IMR-90 (cell line): ENCODE results near the gene ZNF750. TPM values are rescaled to one million over a fixed set of nuclear protein-coding genes. Genes with fewer than 3 reads are reported as not detected.

Experiments
- ATAC-seq: fragments of 200-7000 bp; cut with Tn5 transposase; 2 replicates; pipeline ENCODE4 v1.9.1; 2020; ENCODE audit warnings: low read depth, mild to moderate bottlenecking, moderate library complexity
- BruUV-seq: library from RNA; stranded (reverse); fragments of 400-500 nt; replicated peaks from 2 replicates; lab custom pipeline; 2021; lab: Mats Ljungman, UMichigan
- CTCF ChIA-PET: fragments of 300-600 bp; formaldehyde crosslinking; extraction: SDS; loops from one replicate; lab custom pipeline; 2021; ENCODE audit warnings: antibody characterized with exemption; lab: Yijun Ruan, JAX
- POLR2A ChIA-PET: fragments of 300-600 bp; sonication (Branson Sonifier 250); formaldehyde crosslinking; loops from one replicate; lab custom pipeline; 2022; ENCODE audit warnings: antibody characterized with exemption; ENCODE audit not compliant: unreplicated experiment; lab: Charles Lee
- DNase-seq: peaks from one replicate; pipeline ENCODE4 v3.0.0; 2013
- H2AFZ ChIP-seq: replicated peaks from 2 replicates; pipeline ENCODE3; 2013; ENCODE audit warnings: low read length, mild to moderate bottlenecking; ENCODE audit not compliant: poor library complexity
- H2AK5ac ChIP-seq: 2 replicates; pipeline ENCODE4 v1.6.1; 2013; ENCODE audit warnings: low read depth, low read length, inconsistent platforms
- H2AK9ac ChIP-seq: replicated peaks from 2 replicates; pipeline ENCODE3; 2013; ENCODE audit warnings: mild to moderate bottlenecking, low read depth, low read length, moderate library complexity; ENCODE audit not compliant: poor library complexity
- H2BK120ac ChIP-seq: 2 replicates; pipeline ENCODE4 v1.6.1; 2013; ENCODE audit warnings: low read depth, low read length, inconsistent platforms
- H2BK15ac ChIP-seq: 3 replicates; pipeline ENCODE4 v1.6.1; 2013; ENCODE audit warnings: low read depth, low read length, inconsistent platforms
- H2BK20ac ChIP-seq: 2 replicates; pipeline ENCODE4 v1.6.1; 2013; ENCODE audit warnings: low read depth, mild to moderate bottlenecking, inconsistent platforms, low read length, moderate library complexity
- H2BK5ac ChIP-seq: 2 replicates; pipeline ENCODE4 v1.6.1; 2013; ENCODE audit warnings: mild to moderate bottlenecking, low read depth, low read length, inconsistent platforms; ENCODE audit not compliant: poor library complexity, severe bottlenecking
- H3K14ac ChIP-seq: replicated peaks from 2 replicates; pipeline ENCODE4 v1.6.1; 2013; ENCODE audit warnings: low read depth, low read length, inconsistent platforms
- H3K18ac ChIP-seq: 2 replicates; pipeline ENCODE4 v1.6.1; 2013; ENCODE audit warnings: low read depth, low read length, control low read depth
- H3K23ac ChIP-seq: 2 replicates; pipeline ENCODE4 v1.6.1; 2013; ENCODE audit warnings: low read depth, low read length, inconsistent platforms
- H3K27ac ChIP-seq: 2 replicates; pipeline ENCODE4 v1.5.1; 2013; ENCODE audit warnings: mild to moderate bottlenecking, control low read depth, low read length; ENCODE audit not compliant: insufficient read depth
- H3K27me3 ChIP-seq: 2 replicates; pipeline ENCODE4 v1.6.1; 2013; ENCODE audit warnings: low read length; ENCODE audit not compliant: control insufficient read depth, insufficient read depth
- H3K36me3 ChIP-seq: 2 replicates; pipeline ENCODE4 v1.6.1; 2013; ENCODE audit warnings: low read length, mixed read lengths; ENCODE audit not compliant: control insufficient read depth, insufficient read depth
- H3K4ac ChIP-seq: 2 replicates; pipeline ENCODE4 v1.6.1; 2013; ENCODE audit warnings: low read depth, low read length, inconsistent platforms
- H3K4me1 ChIP-seq: 2 replicates; pipeline ENCODE4 v1.6.1; 2013; ENCODE audit warnings: low read length, mixed read lengths; ENCODE audit not compliant: control insufficient read depth, insufficient read depth
- H3K4me2 ChIP-seq: 2 replicates; pipeline ENCODE4 v1.6.1; 2013; ENCODE audit warnings: low read depth, mild to moderate bottlenecking, control low read depth, low read length, moderate library complexity
- H3K4me3 ChIP-seq: 2 replicates; pipeline ENCODE4 v1.5.1; 2013; ENCODE audit warnings: low read depth, mild to moderate bottlenecking, control low read depth, low read length, moderate library complexity; ENCODE audit not compliant: insufficient read depth
- H3K56ac ChIP-seq: 2 replicates; pipeline ENCODE4 v1.6.1; 2013; ENCODE audit warnings: low read length, inconsistent platforms; ENCODE audit not compliant: insufficient read depth; ENCODE audit errors: extremely low read depth
- H3K79me1 ChIP-seq, 2 experiments: 2 replicates each; pipeline ENCODE4 v1.6.1; 2013; ENCODE audit warnings: low read length in 2 of 2, inconsistent platforms in 1 of 2, low read depth in 1 of 2
- H3K9ac ChIP-seq: 2 replicates; pipeline ENCODE4 v1.6.1; 2013; ENCODE audit warnings: low read depth, low read length, control low read depth
- H3K9me1 ChIP-seq: 2 replicates; pipeline ENCODE4 v1.6.1; 2013; ENCODE audit warnings: low read length, inconsistent platforms; ENCODE audit not compliant: insufficient read depth
- H3K9me3 ChIP-seq: 2 replicates; pipeline ENCODE4 v1.6.1; 2013; ENCODE audit warnings: low read length; ENCODE audit not compliant: control insufficient read depth, insufficient read depth
- H4K20me1 ChIP-seq: 2 replicates; pipeline ENCODE4 v1.6.1; 2013; ENCODE audit warnings: low read length, inconsistent platforms; ENCODE audit not compliant: insufficient read depth
- H4K5ac ChIP-seq: 2 replicates; pipeline ENCODE4 v1.6.1; 2013; ENCODE audit warnings: mild to moderate bottlenecking, low read depth, low read length, control low read depth
- H4K8ac ChIP-seq, 2 experiments: 2 replicates each; pipeline ENCODE4 v1.6.1; 2013; ENCODE audit warnings: low read depth in 2 of 2, low read length in 2 of 2, control low read depth in 1 of 2, inconsistent platforms in 1 of 2
- H4K91ac ChIP-seq: 2 replicates; pipeline ENCODE4 v1.6.1; 2013; ENCODE audit warnings: low read depth, low read length, inconsistent platforms; ENCODE audit not compliant: insufficient read depth
- BHLHE40 ChIP-seq: fragments of 150-350 bp; IDR thresholded peaks from 2 replicates; pipeline ENCODE4 v1.6.1; 2016; ENCODE audit warnings: mild to moderate bottlenecking, low read depth, low read length
- CEBPB ChIP-seq: IDR thresholded peaks from 2 replicates; pipeline ENCODE4 v1.6.1; 2012; ENCODE audit warnings: low read depth, low read length, improper control_type of control experiment
- SMC3 ChIP-seq: fragments of 150-350 bp; IDR thresholded peaks from 2 replicates; pipeline ENCODE4 v1.6.1; 2016; ENCODE audit warnings: low read depth, mild to moderate bottlenecking, antibody characterized with exemption, low read length, moderate library complexity
- WGBS, 2 experiments: methylation state at CpG; one replicate each; pipeline versions ENCODE4 v1.1.5 to v1.1.7; 2013; ENCODE audit warnings: missing lambda C conversion rate in 2 of 2; ENCODE audit not compliant: insufficient read length in 1 of 2; ENCODE audit errors: extremely low coverage in 2 of 2; 5-methylcytosine and 5-hydroxymethylcytosine counted together
- dilution Hi-C: fragments of 300-500 bp; cut with HindIII; formaldehyde crosslinking; loops from one replicate; pipeline ENCODE4 v1.14.3; 2018; ENCODE audit warnings: low sequenced_read_pairs; ENCODE audit not compliant: unreplicated experiment
- in situ Hi-C: fragments of 300-500 bp; cut with MboI; formaldehyde crosslinking; loops from 3 replicates; pipeline ENCODE4 v1.14.3; 2019; ENCODE audit warnings: low sequenced_read_pairs, inconsistent platforms, mixed read lengths
- intact Hi-C: fragments of 100-400 bp; cut with micrococcal nuclease; formaldehyde crosslinking; loops from 2 replicates; pipeline ENCODE4 v1.10.0; 2022
- polyA plus RNA-seq, 3 experiments: library from polyadenylated mRNA; depleted of rRNA; stranded (reverse); fragments of >200 nt; gene quantifications; 2 replicates each; pipeline ENCODE4 v1.2.3, GENCODE V29; 2012; ENCODE audit warnings: low replicate concordance in 1 of 3
- total RNA-seq: library from RNA; depleted of rRNA; stranded (reverse); fragments of >200 nt; gene quantifications from 2 replicates; pipeline ENCODE4 v1.2.3, GENCODE V29; 2012

The ZNF750 gene
- total and polyA plus RNA-seq, 2 of the 4 experiments (the other 2 are of a cell fraction) = not detected

DNA sequence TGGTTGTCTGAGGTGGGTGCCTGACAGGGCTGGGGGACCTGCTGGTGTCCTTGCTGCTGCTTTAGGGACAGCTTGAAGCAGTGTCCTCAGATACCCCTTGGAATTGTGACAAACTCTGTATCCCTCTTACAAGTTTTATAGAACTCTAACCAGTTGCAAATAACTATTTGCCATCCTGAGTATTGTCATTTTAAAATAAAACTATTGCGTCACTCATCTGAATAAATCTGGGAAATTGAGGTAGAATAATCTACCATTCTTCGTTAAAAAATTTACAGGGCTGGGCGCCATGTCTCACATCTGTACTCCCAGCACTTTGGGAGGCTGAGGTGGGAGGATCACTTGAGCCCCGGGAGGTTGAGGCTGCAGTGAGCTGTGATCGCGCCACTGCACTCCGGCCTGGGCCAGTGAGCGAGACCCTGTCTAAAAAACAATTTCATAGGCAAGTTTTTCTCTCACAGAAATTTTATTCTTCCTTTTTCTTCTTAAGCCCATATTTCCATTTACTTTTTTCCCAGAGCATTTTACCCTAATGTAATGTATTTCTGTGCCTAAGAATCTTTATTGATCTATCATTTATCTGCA lies 14.2 kb downstream of the ZNF750 start:
- CTCF ChIA-PET = interaction anchor here (1.8 kb wide), 1 partner anchor 10 kb away, joined by 5 read pairs; no protein-coding TSS in a partner anchor
- DNase-seq = no peak
- H2AFZ ChIP-seq = no peak overlapping the region
- peaks cover 21% of the 10 kb centered on the region for H3K9me1 ChIP-seq
- no peaks in the 10 kb centered on the region for H3K27me3 ChIP-seq
- peaks cover 2% of the 10 kb centered on the region for H3K9me3 ChIP-seq
- no peak overlapping the region for H3K23ac ChIP-seq
- 100% methylated on average over 1 of the region's 8 CpGs; no CpG with 5 or more reads in 1 of the 2 experiments for WGBS, 2 experiments
- H3K27ac ChIP-seq = no peak overlapping the region
- peaks cover 16 to 48% of the 10 kb centered on the region in 2 experiments; a peak in 3 of 4 replicates for H3K79me1 ChIP-seq
- H2BK20ac ChIP-seq = no peak overlapping the region
- no peak overlapping the region for H3K14ac ChIP-seq
- no peak overlapping the region for H3K18ac ChIP-seq
- no peak overlapping the region for H3K56ac ChIP-seq
- no peak overlapping the region for H2BK120ac ChIP-seq
- H2AK5ac ChIP-seq = no peak overlapping the region
- H4K8ac ChIP-seq = no peak overlapping the region
- H3K4me3 ChIP-seq = no peak overlapping the region
- no peak overlapping the region for H3K9ac ChIP-seq
- in situ Hi-C loops = no loop called here
- H3K4ac ChIP-seq = no peak overlapping the region
- peaks cover 18% of the 10 kb centered on the region for H3K36me3 ChIP-seq
- intact Hi-C loops = no loop called here
- TF ChIP-seq SMC3 = no peak
- peak; percentile 72 for TF ChIP-seq CEBPB
- no peak for TF ChIP-seq BHLHE40
- H2BK5ac ChIP-seq = no peak overlapping the region
- H3K4me2 ChIP-seq = no peak overlapping the region
- POLR2A ChIA-PET = no interaction called here
- no peak overlapping the region for H4K91ac ChIP-seq
- no peak overlapping the region for H2AK9ac ChIP-seq
- no peak overlapping the region for H4K5ac ChIP-seq
- no TSS peak for BruUV-seq
- no peak overlapping the region for H2BK15ac ChIP-seq
- no peak for ATAC-seq
- dilution Hi-C loops = no loop called here
- peaks cover 10% of the 10 kb centered on the region for H4K20me1 ChIP-seq
- H3K4me1 ChIP-seq = no peaks in the 10 kb centered on the region; the same call in 1 of the 2 replicates
